ENCODE results near the gene DHFR.
A peak's percentile ranks its signal among the peaks of the same experiment; 100 is the strongest.
"Not testable (repeated sequence)": the region's sequence is repeated elsewhere in the genome, so short reads cannot be mapped to it uniquely, and the experiment has no call there.

DHFR gene

DNA sequence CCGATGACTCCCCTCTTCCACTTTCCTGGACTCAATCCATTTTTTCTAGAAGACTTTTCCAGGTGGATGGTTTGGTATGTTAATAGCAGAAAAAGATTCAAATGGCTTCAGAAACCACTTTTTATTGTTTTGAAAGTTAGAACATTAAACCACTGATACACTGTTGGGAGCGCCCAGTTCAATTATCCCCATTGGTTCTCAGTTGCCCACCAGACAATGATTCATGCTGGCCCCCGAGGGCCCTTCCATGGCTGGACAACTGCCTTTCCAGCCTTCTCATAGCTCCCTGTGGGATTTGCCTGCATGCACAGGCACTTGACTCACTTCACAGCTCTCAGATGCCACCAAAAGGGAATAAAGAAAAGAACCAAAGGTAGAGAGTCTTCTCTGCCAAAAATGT is 63.4 kb downstream of the DHFR start:
- peak; percentile 11 for DNase-seq

- DNase-seq = no peak
Observed at GRCh38 chr5:80590766-80591165, 64.0 kb downstream of the DHFR start.

DNA sequence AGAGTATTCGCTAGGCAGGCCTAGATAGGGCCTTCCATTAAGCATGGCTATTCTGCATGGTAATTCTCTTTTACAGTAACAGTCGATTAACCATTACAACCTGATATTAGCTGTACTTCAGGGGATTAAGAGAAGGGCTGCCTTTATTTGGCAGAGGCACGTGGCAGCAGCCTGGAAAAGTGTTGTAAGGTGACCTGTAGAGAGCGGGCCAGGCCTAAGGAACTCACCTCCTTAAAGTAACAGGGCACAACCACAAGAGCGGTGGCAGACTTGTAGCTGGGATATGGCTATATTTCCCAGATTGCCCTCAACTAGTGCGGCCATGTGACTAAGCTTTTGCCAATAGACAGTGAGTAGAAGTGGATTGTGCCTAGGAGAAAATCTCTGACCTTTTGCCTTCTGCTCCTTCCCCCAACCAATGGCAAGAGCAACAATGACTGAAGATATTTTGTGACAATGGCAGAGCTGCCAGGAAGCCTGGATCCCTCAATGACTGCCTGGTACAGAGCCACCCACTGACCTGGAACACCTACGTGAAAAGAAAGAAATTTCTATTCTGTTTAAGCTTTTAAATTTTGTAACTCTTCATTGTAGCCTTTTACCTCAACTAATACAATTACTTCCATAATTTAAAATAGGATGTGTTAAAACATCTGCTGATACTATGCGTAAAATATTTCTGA is 65.8 kb downstream of the DHFR start:
- DNase-seq = no peak

- DNase-seq = no peak
Observed at GRCh38 chr5:80584770-80585169, 70.0 kb downstream of the DHFR start.

GRCh38 chr5:80580291-80580690 is 74.5 kb downstream of the DHFR start:
- DNase-seq = not testable (repeated sequence)

- no peak for DNase-seq
Observed at GRCh38 chr5:80579050-80579449, 75.7 kb downstream of the DHFR start.

DNA sequence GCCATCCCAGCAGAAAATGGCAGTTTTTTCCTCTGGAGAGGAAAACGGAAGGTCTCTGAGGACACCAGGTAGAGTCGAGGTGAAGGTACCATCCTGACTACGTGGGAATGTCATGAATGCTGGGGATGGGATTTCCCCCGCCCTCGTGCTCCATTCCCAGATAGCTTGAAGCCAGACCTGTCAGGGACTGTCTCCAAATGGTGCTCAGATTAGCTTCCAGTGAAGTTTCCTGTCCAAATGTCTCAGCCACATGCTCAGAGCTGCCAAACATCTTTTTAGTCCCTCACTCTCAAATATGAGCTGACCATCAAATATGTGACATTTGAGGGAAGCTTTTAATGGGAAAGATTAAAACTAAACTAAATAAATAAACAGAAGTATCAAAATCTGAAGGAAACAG is 77.1 kb downstream of the DHFR start:
- no peak for DNase-seq

- DNase-seq = no peak
Observed at GRCh38 chr5:80576383-80576782, 78.4 kb downstream of the DHFR start.

Measured in fibroblast of skin of right quadriceps (primary cell).